ENCODE measurements around the gene TSPEAR.

DNA sequence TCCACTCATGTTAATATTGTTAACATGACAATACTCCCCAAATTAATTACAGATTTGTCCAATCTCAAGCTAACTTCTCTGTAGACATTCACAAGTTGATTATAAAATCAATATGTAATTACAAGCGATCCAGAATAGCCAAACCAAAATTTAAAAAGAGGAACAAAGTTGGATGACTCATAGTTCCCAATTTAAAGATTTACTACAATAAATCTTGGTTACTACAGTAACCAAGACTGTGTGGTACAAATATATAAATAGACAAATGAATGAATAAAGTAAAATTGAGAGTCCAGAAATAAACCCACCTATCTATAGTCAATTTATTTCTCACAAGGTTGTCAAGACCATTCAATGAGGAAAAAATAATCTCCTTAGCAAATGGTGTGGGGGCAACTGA is 145.0 kb downstream of the TSPEAR start:
- TF ChIP-seq, protein P1, sequence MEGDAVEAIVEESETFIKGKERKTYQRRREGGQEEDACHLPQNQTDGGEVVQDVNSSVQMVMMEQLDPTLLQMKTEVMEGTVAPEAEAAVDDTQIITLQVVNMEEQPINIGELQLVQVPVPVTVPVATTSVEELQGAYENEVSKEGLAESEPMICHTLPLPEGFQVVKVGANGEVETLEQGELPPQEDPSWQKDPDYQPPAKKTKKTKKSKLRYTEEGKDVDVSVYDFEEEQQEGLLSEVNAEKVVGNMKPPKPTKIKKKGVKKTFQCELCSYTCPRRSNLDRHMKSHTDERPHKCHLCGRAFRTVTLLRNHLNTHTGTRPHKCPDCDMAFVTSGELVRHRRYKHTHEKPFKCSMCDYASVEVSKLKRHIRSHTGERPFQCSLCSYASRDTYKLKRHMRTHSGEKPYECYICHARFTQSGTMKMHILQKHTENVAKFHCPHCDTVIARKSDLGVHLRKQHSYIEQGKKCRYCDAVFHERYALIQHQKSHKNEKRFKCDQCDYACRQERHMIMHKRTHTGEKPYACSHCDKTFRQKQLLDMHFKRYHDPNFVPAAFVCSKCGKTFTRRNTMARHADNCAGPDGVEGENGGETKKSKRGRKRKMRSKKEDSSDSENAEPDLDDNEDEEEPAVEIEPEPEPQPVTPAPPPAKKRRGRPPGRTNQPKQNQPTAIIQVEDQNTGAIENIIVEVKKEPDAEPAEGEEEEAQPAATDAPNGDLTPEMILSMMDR (IDR thresholded peaks at IDR 0.05) = no peak
- no peak for TF ChIP-seq POLR2AphosphoS5 (IDR thresholded peaks at IDR 0.05; ENCODE audit: low read depth, low read length)
- no peak for TF ChIP-seq TCF7L2 (IDR thresholded peaks at IDR 0.05; ENCODE audit: low read depth, low read length)
- TF ChIP-seq, protein P2, sequence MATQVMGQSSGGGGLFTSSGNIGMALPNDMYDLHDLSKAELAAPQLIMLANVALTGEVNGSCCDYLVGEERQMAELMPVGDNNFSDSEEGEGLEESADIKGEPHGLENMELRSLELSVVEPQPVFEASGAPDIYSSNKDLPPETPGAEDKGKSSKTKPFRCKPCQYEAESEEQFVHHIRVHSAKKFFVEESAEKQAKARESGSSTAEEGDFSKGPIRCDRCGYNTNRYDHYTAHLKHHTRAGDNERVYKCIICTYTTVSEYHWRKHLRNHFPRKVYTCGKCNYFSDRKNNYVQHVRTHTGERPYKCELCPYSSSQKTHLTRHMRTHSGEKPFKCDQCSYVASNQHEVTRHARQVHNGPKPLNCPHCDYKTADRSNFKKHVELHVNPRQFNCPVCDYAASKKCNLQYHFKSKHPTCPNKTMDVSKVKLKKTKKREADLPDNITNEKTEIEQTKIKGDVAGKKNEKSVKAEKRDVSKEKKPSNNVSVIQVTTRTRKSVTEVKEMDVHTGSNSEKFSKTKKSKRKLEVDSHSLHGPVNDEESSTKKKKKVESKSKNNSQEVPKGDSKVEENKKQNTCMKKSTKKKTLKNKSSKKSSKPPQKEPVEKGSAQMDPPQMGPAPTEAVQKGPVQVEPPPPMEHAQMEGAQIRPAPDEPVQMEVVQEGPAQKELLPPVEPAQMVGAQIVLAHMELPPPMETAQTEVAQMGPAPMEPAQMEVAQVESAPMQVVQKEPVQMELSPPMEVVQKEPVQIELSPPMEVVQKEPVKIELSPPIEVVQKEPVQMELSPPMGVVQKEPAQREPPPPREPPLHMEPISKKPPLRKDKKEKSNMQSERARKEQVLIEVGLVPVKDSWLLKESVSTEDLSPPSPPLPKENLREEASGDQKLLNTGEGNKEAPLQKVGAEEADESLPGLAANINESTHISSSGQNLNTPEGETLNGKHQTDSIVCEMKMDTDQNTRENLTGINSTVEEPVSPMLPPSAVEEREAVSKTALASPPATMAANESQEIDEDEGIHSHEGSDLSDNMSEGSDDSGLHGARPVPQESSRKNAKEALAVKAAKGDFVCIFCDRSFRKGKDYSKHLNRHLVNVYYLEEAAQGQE (IDR thresholded peaks at IDR 0.05; ENCODE audit: insufficient read depth in 1 of 2, low read depth in 2 of 2, low read length in 1 of 2) = no peak
